HL-60/S4 treated with retinoic acid at 250 ng/mL for 4 days and 3 days (cell line): Measurements from ENCODE around the gene TRAPPC12.
"Not testable (repeated sequence)": the region's sequence is repeated elsewhere in the genome, so short reads cannot be mapped to it uniquely, and the experiment has no call there.

Experiments
- in situ Hi-C: fragments of 300-500 bp; cut with MboI; formaldehyde crosslinking; loops from 2 replicates; pipeline ENCODE4 v1.7.0; 2022; ENCODE audit warnings: low sequenced_read_pairs

Gene TRAPPC12

DNA sequence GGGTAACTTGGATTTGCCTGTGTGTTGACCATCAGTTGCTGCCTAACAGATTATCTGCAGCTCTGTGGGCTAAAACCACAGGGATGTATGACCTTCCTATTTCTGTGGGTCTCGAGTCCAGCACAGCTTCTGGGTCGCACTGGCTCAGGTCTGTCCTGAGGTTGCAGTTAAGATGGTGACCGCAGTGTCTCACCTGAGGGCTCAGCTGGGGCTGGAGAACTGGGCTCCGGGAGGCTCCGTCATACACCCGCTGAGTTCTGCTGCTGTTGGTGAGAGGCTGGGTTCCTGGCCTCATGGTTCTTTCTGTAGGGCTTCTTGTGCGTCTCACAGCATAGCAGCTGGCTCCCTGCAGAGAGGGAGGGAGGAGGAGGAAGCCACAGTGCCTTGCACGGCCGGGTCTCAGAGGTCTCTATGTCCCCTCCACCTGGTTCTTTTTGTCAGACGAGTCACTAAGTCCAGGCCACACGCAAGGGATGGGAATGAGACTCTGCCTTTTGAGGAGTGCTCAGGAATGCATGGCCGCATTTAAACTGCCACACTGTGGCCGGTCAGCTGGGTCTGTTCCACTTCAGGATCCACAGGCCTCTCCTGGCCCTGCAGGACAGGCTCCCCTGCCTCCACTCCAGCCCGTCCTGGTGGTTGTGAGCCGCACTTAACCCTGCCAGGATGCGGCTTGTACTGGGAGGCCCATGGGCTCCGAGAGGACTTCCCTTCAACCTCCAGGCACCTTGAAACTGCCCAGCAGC is 72.6 kb downstream of the TRAPPC12 start:
- in situ Hi-C loops, result no loop called here

DNA sequence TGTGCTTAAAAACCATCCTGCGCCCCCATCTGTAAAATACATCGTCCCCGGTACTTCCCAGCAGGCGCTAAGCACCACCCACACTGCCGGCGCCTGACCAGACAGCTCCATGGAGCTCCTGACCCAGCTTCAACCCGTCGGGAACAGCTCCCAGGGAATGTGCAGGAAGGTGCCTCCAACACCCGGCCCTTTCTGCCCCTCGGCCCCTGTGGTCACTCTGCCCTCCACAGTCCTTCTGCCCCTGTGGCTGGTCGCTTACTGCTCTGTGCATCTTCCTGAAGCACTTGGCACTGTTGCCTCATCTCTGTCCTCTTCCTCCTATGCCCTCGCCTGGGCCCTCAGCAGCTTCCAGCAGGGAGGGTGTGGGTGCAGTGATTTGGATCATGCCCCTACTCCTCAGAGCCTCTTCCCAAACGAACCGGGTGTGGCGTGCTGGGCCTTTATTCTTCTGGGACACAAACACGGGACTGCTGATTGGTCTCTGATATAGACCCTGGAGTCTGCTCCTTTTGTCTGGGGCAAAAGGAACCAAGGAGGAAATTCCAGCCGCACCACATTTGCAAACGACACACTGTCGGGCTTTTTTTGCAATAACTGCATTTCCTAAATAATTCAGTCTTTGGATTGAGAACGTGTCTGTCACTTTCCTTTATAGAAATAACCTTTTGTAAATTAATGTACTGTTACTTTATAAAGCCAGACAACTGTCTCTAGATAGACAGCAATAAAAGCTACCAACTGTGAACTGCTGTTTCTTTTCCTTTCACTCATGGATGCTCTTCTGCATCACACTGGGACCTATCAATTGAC is 73.9 kb downstream of the TRAPPC12 start:
- in situ Hi-C loops, result no loop called here

DNA sequence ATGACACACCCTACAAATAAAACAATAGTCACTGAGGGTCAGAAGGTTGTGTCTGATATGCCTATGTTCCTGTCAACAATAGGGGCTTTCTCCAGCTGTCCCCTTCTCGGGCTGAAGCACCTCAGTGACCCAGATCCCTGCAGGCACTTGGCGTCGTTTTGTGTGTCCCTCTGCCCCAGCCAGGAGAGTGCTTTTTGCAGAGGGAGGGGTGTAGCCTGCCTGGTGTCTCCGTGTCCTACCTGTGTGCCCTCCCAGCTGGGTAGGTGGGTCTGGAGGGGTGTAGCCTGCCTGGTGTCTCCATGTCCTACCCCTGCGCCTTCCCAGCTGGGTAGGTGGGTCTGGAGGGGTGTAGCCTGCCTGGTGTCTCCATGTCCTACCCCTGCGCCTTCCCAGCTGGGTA is 74.5 kb downstream of the TRAPPC12 start:
- in situ Hi-C loops, result not testable (repeated sequence)

DNA sequence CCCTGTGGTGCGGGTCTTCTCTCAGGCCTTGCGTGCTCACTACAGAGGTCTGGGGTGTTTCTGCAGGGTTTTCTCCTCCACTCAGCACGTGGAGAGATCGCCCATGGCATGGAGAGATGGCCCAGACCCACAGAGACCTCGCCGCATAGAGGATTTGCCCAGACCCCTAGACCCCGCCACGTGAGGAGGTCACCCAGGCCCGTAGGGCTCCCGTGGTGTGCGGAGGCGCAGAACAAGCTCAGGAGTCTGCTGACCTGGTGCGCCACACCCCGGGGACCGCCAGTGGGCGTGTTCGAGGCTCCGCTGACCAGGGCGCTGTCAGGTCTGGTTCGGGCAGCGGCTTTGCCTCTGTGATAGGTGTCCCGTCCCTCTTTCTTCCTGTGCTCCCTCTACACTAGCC is 75.3 kb downstream of the TRAPPC12 start:
- in situ Hi-C loops, result no loop called here

DNA sequence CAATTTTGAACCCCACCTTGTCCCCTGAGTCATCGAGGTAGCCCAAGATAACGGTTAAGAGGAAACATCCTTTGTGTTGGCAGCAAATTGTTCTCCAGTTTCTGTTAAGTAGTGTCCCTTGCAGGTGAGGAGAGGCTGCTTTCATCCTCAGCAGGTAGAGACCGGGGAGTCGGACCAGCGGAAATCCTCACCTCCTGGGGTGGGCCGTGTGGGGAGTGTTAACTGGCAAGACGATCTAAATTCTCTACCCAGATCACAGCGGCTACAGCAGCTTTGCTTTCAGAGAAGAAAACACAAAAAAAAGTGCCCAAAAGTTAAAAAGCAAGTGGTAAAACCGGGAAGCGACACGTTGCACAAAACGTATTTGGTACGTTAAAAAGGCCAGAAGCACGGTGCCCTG is 76.6 kb downstream of the TRAPPC12 start:
- in situ Hi-C loops, result no loop called here

DNA sequence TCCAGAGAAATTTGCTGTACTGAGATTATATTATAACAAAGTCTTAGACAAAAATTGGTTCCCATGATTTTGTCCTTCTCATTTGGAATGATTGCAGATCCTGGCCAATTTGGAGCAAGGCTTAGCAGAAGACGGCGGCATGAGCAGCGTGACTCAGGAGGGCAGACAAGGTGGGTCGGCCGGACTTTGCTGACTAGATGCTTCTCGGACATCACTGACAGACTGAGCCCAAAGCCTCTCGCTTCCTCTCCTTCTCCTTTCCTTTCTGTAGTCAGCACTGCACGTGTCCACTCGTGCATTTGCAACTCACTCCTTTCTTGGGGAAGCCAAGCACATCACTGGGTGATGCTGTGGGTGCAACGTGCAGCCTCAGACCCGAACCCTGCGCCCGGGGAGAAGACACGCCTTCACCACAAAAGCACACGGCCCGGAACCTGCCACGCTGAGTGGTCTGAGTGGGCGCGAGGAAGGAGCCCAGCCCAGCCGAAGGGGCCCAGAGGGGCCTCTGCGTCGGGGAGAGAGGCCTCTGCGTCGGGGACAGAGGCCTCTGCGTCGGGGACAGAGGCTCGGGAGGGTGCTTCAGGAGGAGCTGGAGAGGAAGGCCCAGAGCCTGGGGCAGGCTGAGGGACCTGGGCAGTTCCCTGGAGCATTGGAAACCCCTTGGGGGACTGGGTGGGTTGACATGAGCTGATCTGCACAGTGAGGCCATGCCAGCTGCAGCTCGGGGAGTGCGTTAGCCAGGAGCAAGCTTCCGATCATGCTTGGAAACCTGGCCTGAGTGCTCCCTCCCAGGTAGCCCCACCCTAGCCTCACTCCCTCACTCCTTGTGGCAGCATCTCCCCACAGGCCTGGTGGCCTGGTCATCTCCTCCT is 78.3 kb downstream of the TRAPPC12 start:
- in situ Hi-C loops, result no loop called here

DNA sequence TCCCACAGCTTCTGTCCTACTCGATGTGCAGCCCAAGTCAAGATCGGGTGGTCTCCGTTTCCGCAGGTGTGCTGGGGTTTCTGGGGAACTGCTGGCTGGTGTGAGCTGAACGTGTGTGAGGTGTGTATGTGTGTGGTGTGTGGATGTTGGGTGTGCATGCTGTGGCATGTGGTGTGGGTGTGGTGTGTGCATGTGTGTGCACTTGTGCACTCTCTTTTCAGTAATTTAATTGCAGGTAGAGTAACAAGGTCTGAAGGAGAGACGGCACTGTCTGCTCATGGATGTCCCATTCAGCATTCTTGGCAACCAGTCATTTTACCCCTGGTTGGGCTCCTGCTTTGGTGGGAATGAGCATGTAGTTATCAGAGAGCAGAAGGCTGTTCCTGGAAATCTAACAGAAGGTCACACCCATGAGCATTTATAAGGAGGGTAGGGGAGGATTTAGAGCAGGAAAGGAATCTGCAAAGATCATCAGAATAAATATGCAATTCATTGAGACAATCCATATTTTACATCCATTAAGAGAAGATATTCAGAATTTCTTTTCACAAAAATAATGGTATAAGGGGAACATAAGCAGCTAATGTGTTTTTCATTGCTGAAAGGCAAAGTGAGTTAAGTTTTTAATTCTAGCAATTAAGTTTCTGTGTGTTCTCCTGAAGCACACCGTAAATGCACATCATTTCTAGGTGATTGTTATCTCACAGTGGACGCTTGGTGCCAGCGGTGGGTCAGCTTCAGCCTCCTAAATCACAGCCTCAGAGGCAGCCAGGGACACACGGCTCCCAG is 79.1 kb downstream of the TRAPPC12 start:
- in situ Hi-C loops, result no loop called here

DNA sequence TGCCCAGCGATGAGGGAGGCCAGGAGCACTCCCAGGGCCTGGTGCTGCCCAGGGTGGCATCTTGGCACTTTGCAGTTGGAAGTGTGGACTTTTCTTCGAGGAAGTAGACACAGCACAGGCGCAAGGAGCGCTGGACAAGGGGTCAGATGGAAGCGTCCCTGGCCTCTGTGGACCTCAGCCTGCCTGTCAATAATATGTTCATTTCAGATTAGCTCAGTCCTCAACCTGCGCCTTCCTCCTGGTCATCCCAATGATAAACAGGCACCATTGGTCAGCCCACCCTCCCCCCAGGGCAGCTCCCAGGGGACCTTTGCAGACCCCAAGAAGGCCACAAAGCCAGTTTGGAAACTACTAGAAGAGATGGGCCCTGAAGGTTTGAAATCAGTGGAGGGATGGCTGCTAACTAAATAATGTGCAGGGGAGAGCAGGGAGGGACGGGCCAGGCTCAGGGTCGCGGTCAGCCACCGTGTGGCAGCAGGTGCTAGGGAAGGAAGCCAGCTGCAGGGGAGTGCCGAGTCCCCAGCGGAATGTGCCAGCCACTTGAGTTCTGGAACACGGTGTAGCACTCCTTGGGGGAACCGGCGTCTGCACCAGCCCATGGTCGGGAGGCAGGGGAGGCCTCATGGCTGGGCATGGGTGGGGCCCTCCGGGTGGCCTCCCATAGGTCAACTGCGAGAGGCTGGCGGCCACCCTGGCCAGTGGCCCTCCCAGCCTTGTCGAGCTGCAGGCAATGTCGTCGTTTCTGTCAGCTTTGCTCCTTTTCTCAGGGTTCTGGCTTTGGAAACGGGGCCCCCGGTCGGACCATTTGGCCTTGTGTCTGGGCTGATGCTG is 79.9 kb downstream of the TRAPPC12 start:
- in situ Hi-C loops, result no loop called here

DNA sequence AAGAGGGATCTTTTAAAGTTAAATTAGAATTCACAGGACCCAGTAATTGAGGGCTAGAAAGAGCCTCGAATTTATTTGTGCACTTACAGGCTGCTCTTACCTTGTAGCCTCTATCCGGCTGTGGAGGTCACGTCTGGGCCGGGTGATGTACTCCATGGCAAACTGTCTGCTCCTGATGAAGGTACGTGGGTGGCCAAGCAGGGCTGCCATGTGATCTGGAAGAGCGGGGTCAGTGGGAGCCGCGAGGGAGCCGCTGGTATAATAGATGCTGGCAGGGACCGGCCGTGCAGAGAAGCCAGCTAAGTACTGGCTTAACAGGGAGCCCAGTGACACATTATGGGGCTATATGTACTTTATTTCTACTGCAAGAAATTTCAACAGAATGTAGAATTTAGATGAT is 80.7 kb downstream of the TRAPPC12 start:
- in situ Hi-C loops, result no loop called here

DNA sequence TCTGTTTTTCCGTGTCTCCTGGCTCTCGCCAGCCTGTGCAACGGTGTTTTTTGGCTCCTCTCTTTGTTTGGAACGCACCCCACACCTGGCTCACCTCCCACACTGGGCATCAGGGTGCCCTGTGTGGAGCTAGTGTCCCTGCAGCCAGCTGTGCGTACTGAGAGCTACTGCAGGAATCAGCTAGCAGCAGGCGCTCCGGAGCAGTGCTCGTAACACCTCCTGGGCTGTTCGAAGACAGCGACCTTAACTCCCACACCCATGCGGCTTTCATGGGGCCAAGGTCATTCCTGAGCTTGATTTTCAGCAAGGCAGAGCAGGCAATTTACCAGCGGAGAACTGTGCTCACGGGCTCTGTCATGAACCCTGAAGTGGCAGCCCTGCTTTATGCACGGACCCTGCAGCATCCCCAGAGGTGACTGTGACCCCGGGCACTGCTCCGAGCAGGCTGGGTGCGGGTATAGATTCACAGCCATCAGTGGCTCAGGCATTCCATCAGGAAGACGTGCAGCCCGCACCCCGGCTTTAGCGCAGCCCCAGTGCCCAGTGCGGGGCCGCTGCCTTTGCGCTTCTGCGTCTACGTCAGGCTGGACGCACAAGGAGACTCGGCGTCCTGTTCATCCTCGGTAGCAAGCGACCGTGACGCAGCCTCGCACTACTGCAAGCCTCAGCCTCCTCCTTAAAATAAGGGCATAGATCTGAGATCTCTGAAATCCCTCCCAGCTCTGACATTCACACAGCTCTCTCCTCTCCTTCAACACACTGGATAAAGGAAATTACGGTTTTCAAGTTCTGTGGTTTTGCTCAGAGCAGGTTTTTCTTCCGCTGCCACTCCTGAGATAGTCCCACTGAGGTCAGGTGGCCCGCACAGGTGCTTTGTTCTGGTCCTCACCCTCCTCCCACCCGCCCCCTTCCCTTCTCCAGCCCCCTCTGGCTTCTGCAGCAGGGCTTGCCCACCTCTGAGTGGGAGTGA is 81.6 kb downstream of the TRAPPC12 start:
- in situ Hi-C loops, result no loop called here

DNA sequence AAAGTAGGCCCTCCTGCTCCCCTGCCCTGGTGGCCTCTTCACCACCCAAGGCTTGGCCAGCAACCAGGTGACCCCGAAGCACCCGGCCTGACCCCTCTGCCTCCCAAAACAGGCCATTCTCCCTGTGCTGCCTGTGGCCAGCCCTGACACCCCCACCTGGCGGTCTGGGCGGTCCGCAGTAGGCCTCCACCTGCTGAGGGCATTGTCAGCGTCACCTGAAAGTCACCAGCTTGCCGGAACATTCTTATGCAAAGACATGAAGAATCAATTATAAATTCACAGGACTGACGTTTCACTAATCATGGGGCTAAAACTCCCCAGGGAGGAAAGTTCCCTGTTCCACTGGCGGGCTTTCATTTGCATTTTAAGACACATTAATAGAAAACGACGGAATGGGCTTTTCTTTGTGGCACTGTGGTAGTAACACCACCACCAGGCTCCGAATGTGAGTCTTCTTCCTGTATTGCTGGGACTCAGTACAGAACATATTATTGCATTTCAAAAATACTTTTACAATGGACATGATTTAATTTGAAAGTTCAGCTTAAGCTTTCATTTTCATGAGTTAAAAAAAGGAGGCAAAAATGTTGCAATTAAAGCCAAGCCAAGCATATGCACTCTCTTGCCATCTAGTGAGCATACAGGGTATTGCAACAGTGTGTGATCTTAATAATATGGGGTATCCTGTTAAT is 82.5 kb downstream of the TRAPPC12 start:
- in situ Hi-C loops, result no loop called here

DNA sequence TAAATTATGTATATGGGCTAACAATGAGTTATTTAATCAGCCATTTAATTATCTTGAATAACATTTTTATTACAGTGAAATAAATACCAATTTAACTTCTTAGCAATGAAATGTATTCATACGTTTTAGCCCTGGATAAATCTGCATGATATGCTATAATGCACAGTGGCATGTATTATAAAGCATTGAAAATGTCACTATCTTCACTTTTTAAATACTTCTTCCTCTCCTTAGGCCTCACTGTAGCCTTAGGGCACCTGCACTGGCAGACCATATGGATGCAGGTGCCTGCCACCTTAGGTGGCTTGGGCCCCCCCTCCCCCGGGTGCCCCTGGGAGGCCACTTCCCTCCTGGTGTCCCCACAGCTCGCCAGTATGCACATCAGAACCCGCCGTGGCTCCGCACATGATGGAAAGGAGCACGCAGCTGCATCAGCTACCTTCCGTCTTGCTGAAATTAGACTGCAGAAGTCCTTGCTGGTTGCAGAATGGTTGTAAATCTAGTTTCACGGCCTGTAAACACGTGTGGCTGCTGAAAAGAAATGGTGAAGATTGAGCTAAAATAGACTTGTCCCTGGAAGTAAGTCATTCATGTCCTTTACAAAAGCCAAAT is 83.1 kb downstream of the TRAPPC12 start:
- in situ Hi-C loops, result no loop called here

DNA sequence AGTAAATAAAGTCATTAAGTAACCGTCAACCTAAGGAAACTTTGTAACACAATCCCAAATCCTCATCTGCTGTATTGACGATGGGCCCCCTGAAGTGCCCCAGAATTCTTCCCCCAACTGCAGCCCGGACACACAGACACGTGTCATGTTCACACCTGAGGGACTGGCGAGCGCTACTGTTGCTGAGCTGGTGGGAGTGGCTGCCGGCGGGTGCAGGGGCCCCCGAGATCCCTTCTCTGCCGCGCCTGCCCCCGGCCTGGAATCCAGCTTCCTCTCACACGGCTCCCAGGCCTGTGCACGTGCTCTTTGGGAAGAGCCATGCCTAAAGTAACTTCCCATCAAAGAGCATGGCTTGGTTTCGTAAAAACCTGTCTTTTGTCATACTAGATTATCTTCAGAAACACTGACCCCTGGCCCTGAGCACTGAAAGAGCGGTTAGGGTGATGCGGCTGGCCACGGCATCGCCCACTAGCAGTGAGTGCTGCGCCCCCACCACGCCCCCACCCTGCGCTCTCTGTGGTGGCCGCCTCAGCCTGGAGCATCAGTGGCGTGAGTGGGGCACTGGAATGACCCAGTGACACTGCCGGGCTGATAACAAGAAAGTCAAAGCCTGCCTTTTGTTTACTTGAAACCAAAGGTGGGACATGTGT is 83.8 kb downstream of the TRAPPC12 start:
- in situ Hi-C loops, result no loop called here

DNA sequence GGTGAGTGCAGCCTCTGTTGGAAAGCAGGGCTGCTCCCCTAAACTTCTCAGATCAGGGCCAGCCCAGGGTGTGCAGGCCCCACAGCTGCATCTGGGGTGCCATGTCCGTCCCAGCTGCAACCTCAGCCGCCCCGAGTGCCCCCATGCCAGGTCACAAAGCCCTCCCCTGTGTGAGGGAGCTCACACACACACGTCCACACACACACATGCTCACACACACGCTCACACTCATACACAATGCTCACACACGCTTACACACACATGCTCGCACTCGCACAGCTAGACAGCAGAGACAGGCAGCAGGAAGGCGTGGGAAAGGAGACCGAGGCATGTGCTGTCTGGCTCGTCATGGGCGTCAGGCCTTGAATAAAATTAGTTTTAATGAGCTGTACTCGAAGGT is 84.5 kb downstream of the TRAPPC12 start:
- in situ Hi-C loops, result no loop called here

DNA sequence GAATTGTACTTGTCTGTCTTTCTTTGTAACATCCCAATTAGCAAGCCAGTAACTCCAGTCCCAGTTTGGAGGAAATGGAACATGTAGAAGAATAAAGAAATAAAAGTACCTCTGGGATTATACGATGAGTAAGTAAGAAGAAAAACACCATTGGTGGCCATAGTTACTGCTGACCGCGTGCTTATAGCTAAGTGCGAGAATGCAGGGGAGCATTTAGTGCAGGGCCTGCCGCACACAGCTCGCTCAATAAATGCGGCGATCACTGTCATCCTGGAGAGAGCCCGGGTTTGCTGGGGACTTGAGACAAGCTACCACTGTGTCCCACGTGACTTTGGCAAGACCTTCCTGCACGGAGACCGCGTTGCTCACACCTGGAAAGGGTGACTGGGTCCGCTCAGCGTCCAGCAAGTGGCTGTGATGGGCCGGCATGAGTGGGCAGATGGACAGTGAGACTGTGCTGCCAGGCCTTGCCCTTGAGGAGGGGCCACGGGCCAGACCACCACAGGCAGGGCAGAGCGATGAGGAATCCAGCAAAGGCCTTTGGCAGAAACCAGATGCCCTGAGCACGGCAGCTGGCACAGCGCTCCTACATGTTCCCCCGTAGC is 85.0 kb downstream of the TRAPPC12 start:
- in situ Hi-C loops, result no loop called here

DNA sequence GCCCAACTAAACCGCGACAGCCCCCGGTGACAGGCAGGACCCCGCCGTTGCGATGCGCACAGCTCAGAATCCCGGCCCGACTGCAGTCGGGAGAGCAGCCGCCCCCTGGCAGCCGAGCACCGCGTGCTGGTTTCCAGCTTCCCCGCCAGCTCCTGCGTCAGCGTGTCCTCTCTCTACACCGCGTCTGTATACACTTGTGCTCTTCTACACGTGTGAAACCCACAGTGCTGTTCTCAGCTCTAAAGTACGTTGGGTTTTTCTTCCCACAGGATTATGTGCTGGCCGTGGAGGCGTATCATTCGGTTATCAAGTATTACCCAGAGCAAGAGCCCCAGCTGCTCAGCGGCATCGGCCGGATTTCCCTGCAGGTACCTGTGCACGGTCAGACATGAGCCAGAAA is 85.8 kb downstream of the TRAPPC12 start:
- in situ Hi-C loops, result no loop called here
